Aortic smooth muscle cell (primary cell): ENCODE data around the gene ZNF846. TPM values are rescaled to one million over a fixed set of nuclear protein-coding genes. Genes with fewer than 3 reads are reported as not detected.

Experiments
- total RNA-seq: library from RNA; depleted of rRNA; stranded (reverse); fragments of >200 nt; gene quantifications from 2 replicates; pipeline ENCODE4 v1.2.3, GENCODE V29; 2014

ZNF846 gene
- 16.6 and 19.3 TPM in 2 replicates for total RNA-seq

GRCh38 chr19:9768175-9769112 is at the start of gene ZNF846:
ZNF846 (minus strand) TSS chr19:9768738; CDS start chr19:9764950, 3,788 bp downstream.

Other genes starting within 250 kb of the ZNF846 start
- 19.7 and 20.4 TPM in 2 replicates for gene ZNF426, start 230.1 kb downstream of the ZNF846 start, total RNA-seq
- 33.9 and 45.0 TPM in 2 replicates for gene ZNF121, start 184.2 kb downstream of the ZNF846 start, total RNA-seq
- gene ZNF561, start 147.5 kb downstream of the ZNF846 start, total RNA-seq, result 33.0 and 41.4 TPM in 2 replicates
- gene ZNF562, start 93.6 kb downstream of the ZNF846 start, total RNA-seq, result 19.8 and 23.1 TPM in 2 replicates
- 10.7 and 11.9 TPM in 2 replicates for gene FBXL12, start 50.3 kb upstream of the ZNF846 start, total RNA-seq
- gene UBL5, start 59.2 kb upstream of the ZNF846 start, total RNA-seq, result 184 and 325 TPM in 2 replicates
- 136 and 161 TPM in 2 replicates for gene PIN1, start 66.6 kb upstream of the ZNF846 start, total RNA-seq
- gene OLFM2, start 167.8 kb upstream of the ZNF846 start, total RNA-seq, result 0.19 and 1.3 TPM in 2 replicates
- 3.5 and 6.3 TPM in 2 replicates for gene COL5A3, start 241.8 kb upstream of the ZNF846 start, total RNA-seq
- not detected in 2 replicates for gene RDH8, start 244.7 kb upstream of the ZNF846 start, total RNA-seq